Ovary (tissue), 9 donors: Measurements from ENCODE around the gene SEC16A. TPM values are rescaled to one million over a fixed set of nuclear protein-coding genes. Genes with fewer than 3 reads are reported as not detected.

Experiments
- DNase-seq, 5 donors: peaks; one replicate each; pipeline ENCODE4 v3.0.0-alpha.2; 2019 to 2020
- H3K27ac ChIP-seq, 2 donors: fragments of 200-600 bp; one replicate each; pipeline versions ENCODE4 v1.5.1 to v1.8.0; 2019 to 2022
- H3K27me3 ChIP-seq: fragments of 200-600 bp; one replicate; pipeline ENCODE4 v1.8.0; 2022
- H3K36me3 ChIP-seq: fragments of 200-600 bp; sonication (generic); one replicate; pipeline ENCODE4 v1.5.1; 2019
- H3K4me1 ChIP-seq: one replicate; pipeline ENCODE4 v1.8.1; 2013; ENCODE audit warnings: mild to moderate bottlenecking, moderate library complexity; ENCODE audit not compliant: insufficient read depth
- H3K4me3 ChIP-seq: fragments of 200-600 bp; sonication (generic); one replicate; pipeline ENCODE4 v1.5.1; 2017
- H3K9me3 ChIP-seq, 2 donors: fragments of 200-600 bp in 1 of 2; sonication (generic) in 1 of 2; one replicate each; pipeline versions ENCODE4 v1.5.1 to v1.8.1; 2013 to 2019; ENCODE audit warnings: mild to moderate bottlenecking in 1 of 2, moderate library complexity in 1 of 2
- CTCF ChIP-seq, 3 donors: fragments of 450-650 bp in 2 of 3; fragments of 200-600 bp in 1 of 3; IDR thresholded peaks; one replicate each; pipeline versions ENCODE4 v1.5.1 to v1.8.0; 2016 to 2022; ENCODE audit warnings: antibody characterized with exemption in 3 of 3, mild to moderate bottlenecking in 1 of 3
- EP300 ChIP-seq: sonication (generic); formaldehyde crosslinking; IDR thresholded peaks from one replicate; pipeline ENCODE4 v1.6.1; 2017; ENCODE audit warnings: antibody characterized with exemption
- POLR2A ChIP-seq: fragments of 450-650 bp; IDR thresholded peaks from one replicate; pipeline ENCODE4 v1.6.1; 2017; ENCODE audit warnings: antibody characterized with exemption, mild to moderate bottlenecking, moderate library complexity
- WGBS, 3 donors: extraction: QIAGEN DNeasy Blood & Tissue Kit in 1 of 3; methylation state at CpG; one replicate each; pipeline versions ENCODE4 v1.1.5 to v1.1.7; 2013 to 2017; 5-methylcytosine and 5-hydroxymethylcytosine counted together
- intact Hi-C, 4 donors: fragments of 100-400 bp; cut with DNase I; formaldehyde crosslinking; loops; one replicate each; pipeline versions ENCODE4 v1.11.0 to v1.15.1; 2022 to 2023
- polyA plus RNA-seq, 2 donors: library from polyadenylated mRNA; stranded (reverse); fragments of 200-250 nt in 1 of 2; fragments of 350-450 nt in 1 of 2; fragmentation: Illumina TruSeq in 1 of 2; extraction: RNeasy Lipid Tissue Mini Kit (QIAGEN cat#74804) in 1 of 2; gene quantifications; one replicate each; pipeline ENCODE4 v1.2.3, GENCODE V29; 2013 to 2014
- total RNA-seq, 7 donors: library from RNA; depleted of rRNA in 2 of 7; stranded (reverse); fragments of >200 nt in 2 of 7; fragmentation: NEBNext Ultra II Directional in 3 of 7; extraction: Animal tissue kit (Norgen Biotek cat#: 25700) in 3 of 7; gene quantifications; one replicate each; pipeline versions ENCODE4 v1.1.0 to v1.2.4, GENCODE V29; 2016 to 2023
- donor health status: DM: no; HTN: no; CAD: no; lungs with moderate emphysema.
- donor health status: DM: no; HTN: no; CAD: no.
- donor health status: Bipolar disorder and iron deficiency.
- donor health status: DM: yes; HTN: yes; CAD: no.
- donor health status: DM: no; HTN: no; CAD: no.
- donor health status: DM: yes; HTN: yes; CAD: no.

The SEC16A gene
- total and polyA plus RNA-seq, 9 donors: 27.6 to 61.4 (median 46.5) TPM

GRCh38 chr9:136424750-136425362 lies 58.0 kb downstream of the SEC16A start:
- DNase-seq: no peak
- intact Hi-C loops: no loop called here
- Histone ChIP-seq H3K27me3 (no peaks in the 10 kb centered on the region), H3K36me3 (no peaks in the 10 kb centered on the region), H3K4me3 (no peak overlapping the region), H3K9me3 (no peaks in the 10 kb centered on the region), H3K27ac (no peak overlapping the region), H3K4me1 (no peaks in the 10 kb centered on the region)
- WGBS, 3 donors: 73 to 85% (median 80%) methylated on average over 27 of the region's 27 CpGs
- TF ChIP-seq EP300: no peak
- TF ChIP-seq POLR2A: no peak
- no peak for TF ChIP-seq CTCF (IDR thresholded peaks at IDR 0.05)

- Histone ChIP-seq H3K9me3 (no peaks in the 10 kb centered on the region), H3K27me3 (no peaks in the 10 kb centered on the region), H3K36me3 (no peaks in the 10 kb centered on the region), H3K27ac (no peak overlapping the region), H3K4me1 (no peaks in the 10 kb centered on the region), H3K4me3 (no peak overlapping the region)
- DNase-seq: no peak
- intact Hi-C loops: no loop called here
- WGBS, 3 donors: 89 to 95% (median 93%) methylated on average over 43 of the region's 43 CpGs
- TF ChIP-seq POLR2A: no peak
- TF ChIP-seq CTCF (IDR thresholded peaks at IDR 0.05): no peak
- TF ChIP-seq EP300: no peak
Measured at GRCh38 chr9:136423432-136424146, 59.3 kb downstream of the SEC16A start.

- Histone ChIP-seq H3K9me3 (no peaks in the 10 kb centered on the region), H3K27ac (no peak overlapping the region), H3K36me3 (no peaks in the 10 kb centered on the region), H3K4me3 (no peak overlapping the region), H3K27me3 (no peaks in the 10 kb centered on the region), H3K4me1 (no peaks in the 10 kb centered on the region)
- TF ChIP-seq EP300: no peak
- TF ChIP-seq POLR2A: no peak
- no peak for TF ChIP-seq CTCF (IDR thresholded peaks at IDR 0.05)
- intact Hi-C loops: no loop called here
- DNase-seq: no peak
- 89 to 92% (median 89%) methylated on average over 26 of the region's 26 CpGs for WGBS, 3 donors
Measured at GRCh38 chr9:136422876-136423275, 60.0 kb downstream of the SEC16A start.

GRCh38 chr9:136421791-136422190 lies 61.0 kb downstream of the SEC16A start:
- no peaks in the 10 kb centered on the region for H3K4me1 ChIP-seq
- no peak overlapping the region for H3K27ac ChIP-seq
- DNase-seq: no peak
- no peak for TF ChIP-seq EP300
- TF ChIP-seq CTCF (IDR thresholded peaks at IDR 0.05): no peak
- no peak for TF ChIP-seq POLR2A
- no peaks in the 10 kb centered on the region for H3K36me3 ChIP-seq
- WGBS, 3 donors: 86 to 91% (median 89%) methylated on average over 21 of the region's 21 CpGs
- no peak overlapping the region for H3K4me3 ChIP-seq
- H3K9me3 ChIP-seq: no peaks in the 10 kb centered on the region
- no peaks in the 10 kb centered on the region for H3K27me3 ChIP-seq
- intact Hi-C loops: no loop called here
